Vagina (tissue), 2 donors: ENCODE data around the gene ULK4.

ENCODE experiments used
- CTCF ChIP-seq, 3 experiments: fragments of 450-650 bp in 2 of 3; fragments of 200-600 bp in 1 of 3; sonication (generic) in 1 of 3; IDR thresholded peaks; one replicate each; pipeline ENCODE4 v1.5.1; 2017 to 2019; ENCODE audit warnings: antibody characterized with exemption in 3 of 3, mild to moderate bottlenecking in 2 of 3, moderate library complexity in 2 of 3
- POLR2AphosphoS5 ChIP-seq, 2 donors: sonication (generic); formaldehyde crosslinking; IDR thresholded peaks; one replicate each; pipeline ENCODE4 v1.9.0; 2017; ENCODE audit warnings: antibody characterized with exemption in 2 of 2, mild to moderate bottlenecking in 2 of 2, low read depth in 1 of 2; ENCODE audit not compliant: insufficient read depth in 1 of 2

- TF ChIP-seq POLR2AphosphoS5 (IDR thresholded peaks at IDR 0.05; ENCODE audit: insufficient read depth in 1 of 2, low read depth in 1 of 2) = no peak
- TF ChIP-seq CTCF (IDR thresholded peaks at IDR 0.05) = no peak
These were observed 395.9 kb downstream of the ULK4 start for GRCh38 chr3:41565948-41566514.
